HCT116 (cell line): ENCODE measurements around the gene LPA.

Source experiments
- CEBPB ChIP-seq: IDR thresholded peaks from 2 replicates; pipeline ENCODE4 v1.6.1; 2012; ENCODE audit warnings: low read depth
- CTCF ChIP-seq, 3 experiments: fragments of 200-600 bp in 1 of 3; sonication (generic) in 1 of 3; IDR thresholded peaks in 2 of 3; conservative IDR thresholded peaks in 1 of 3; 2 replicates each; pipeline ENCODE4 v1.5.1; 2012 to 2017; ENCODE audit warnings: low read depth in 2 of 3, low read length in 2 of 3, antibody characterized with exemption in 1 of 3, borderline replicate concordance in 1 of 3, control low read depth in 1 of 3, mild to moderate bottlenecking in 1 of 3, mixed read lengths in 1 of 3, mixed run types in 1 of 3, moderate library complexity in 1 of 3; ENCODE audit not compliant: insufficient read depth in 1 of 3
- EGR1 ChIP-seq: IDR thresholded peaks from 2 replicates; pipeline ENCODE4 v1.6.1; 2012; ENCODE audit warnings: low read depth
- EZH2phosphoT487 ChIP-seq: fragments of 200-600 bp; IDR thresholded peaks from 2 replicates; pipeline ENCODE4 v1.6.1; 2018; ENCODE audit warnings: antibody characterized with exemption, borderline replicate concordance
- POLR2A ChIP-seq: IDR thresholded peaks from 2 replicates; pipeline ENCODE4 v1.7.0; 2011; ENCODE audit warnings: borderline replicate concordance; ENCODE audit not compliant: insufficient read depth, insufficient read length; ENCODE audit errors: extremely low read depth
- POLR2AphosphoS5 ChIP-seq: IDR thresholded peaks from 2 replicates; pipeline ENCODE4 v1.6.1; 2011; ENCODE audit warnings: mild to moderate bottlenecking, low read depth, low read length, moderate library complexity
- RAD21 ChIP-seq: IDR thresholded peaks from 2 replicates; pipeline ENCODE4 v1.6.1; 2012; ENCODE audit warnings: low read depth, mild to moderate bottlenecking
- YY1 ChIP-seq: IDR thresholded peaks from 2 replicates; pipeline ENCODE4 v1.6.1; 2011; ENCODE audit warnings: low read length, low read depth, moderate library complexity, mild to moderate bottlenecking; ENCODE audit not compliant: insufficient replicate concordance; ENCODE audit errors: extremely low read depth
- ZBTB33 ChIP-seq: IDR thresholded peaks from 2 replicates; pipeline ENCODE4 v1.6.1; 2011; ENCODE audit warnings: mild to moderate bottlenecking, low read length, moderate library complexity; ENCODE audit not compliant: insufficient replicate concordance; ENCODE audit errors: extremely low read depth
- ZNF274 ChIP-seq: fragments of 200-500 bp; sonication (Bioruptor generic); IDR thresholded peaks from 2 replicates; pipeline ENCODE4 v1.6.1; 2014; ENCODE audit warnings: mild to moderate bottlenecking, low read depth, low read length, inconsistent platforms

GRCh38 chr6:160668589-160668988 lies 4.5 kb upstream of the LPA start:
- no peak for TF ChIP-seq CTCF (IDR thresholded peaks at IDR 0.05 in 2 of 3, conservative IDR thresholded peaks at IDR 0.05 in 1 of 3; ENCODE audit: borderline replicate concordance in 1 of 3, insufficient read depth in 1 of 3, low read depth in 2 of 3, low read length in 2 of 3)
- no peak for TF ChIP-seq ZBTB33
- no peak for TF ChIP-seq EZH2phosphoT487
- no peak for TF ChIP-seq POLR2A
- TF ChIP-seq POLR2AphosphoS5 = no peak
- TF ChIP-seq CEBPB = no peak
- TF ChIP-seq ZNF274 = no peak
- no peak for TF ChIP-seq RAD21
- TF ChIP-seq YY1 = no peak
- TF ChIP-seq EGR1 = no peak
